PC-9 (cell line): Measurements from ENCODE around the gene ST8SIA6.

Source experiments
- EZH2 ChIP-seq: fragments of 200-600 bp; sonication (generic); IDR thresholded peaks from 2 replicates; pipeline ENCODE4 v1.8.0; 2017; ENCODE audit warnings: antibody characterized with exemption, low read depth
- TF ChIP-seq, protein P1 (sequence below): fragments of 200-600 bp; sonication (generic); conservative IDR thresholded peaks from 2 replicates; pipeline ENCODE4 v1.6.1; 2017; ENCODE audit warnings: mixed run types, antibody characterized with exemption, mild to moderate bottlenecking, moderate library complexity

- TF ChIP-seq, protein P1, sequence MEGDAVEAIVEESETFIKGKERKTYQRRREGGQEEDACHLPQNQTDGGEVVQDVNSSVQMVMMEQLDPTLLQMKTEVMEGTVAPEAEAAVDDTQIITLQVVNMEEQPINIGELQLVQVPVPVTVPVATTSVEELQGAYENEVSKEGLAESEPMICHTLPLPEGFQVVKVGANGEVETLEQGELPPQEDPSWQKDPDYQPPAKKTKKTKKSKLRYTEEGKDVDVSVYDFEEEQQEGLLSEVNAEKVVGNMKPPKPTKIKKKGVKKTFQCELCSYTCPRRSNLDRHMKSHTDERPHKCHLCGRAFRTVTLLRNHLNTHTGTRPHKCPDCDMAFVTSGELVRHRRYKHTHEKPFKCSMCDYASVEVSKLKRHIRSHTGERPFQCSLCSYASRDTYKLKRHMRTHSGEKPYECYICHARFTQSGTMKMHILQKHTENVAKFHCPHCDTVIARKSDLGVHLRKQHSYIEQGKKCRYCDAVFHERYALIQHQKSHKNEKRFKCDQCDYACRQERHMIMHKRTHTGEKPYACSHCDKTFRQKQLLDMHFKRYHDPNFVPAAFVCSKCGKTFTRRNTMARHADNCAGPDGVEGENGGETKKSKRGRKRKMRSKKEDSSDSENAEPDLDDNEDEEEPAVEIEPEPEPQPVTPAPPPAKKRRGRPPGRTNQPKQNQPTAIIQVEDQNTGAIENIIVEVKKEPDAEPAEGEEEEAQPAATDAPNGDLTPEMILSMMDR, result no peak
- no peak for TF ChIP-seq EZH2
These were observed 27.2 kb downstream of the ST8SIA6 start for GRCh38 chr10:17427201-17427600.
